MCF 10A (cell line): ENCODE data around the gene MMADHC. TPM values are rescaled to one million over a fixed set of nuclear protein-coding genes. Genes with fewer than 3 reads are reported as not detected.
A peak's percentile ranks its signal among the peaks of the same experiment; 100 is the strongest.

Source experiments
- BruUV-seq: library from RNA; stranded (reverse); fragments of 400-500 nt; replicated peaks from 2 replicates; lab custom pipeline; 2021; lab: Mats Ljungman, UMichigan
- CTCF ChIA-PET: fragments of 300-600 bp; sonication (Branson Sonifier 250); formaldehyde crosslinking; extraction: SDS; loops from one replicate; lab custom pipeline; 2021; ENCODE audit warnings: antibody characterized with exemption, inconsistent platforms; lab: Yijun Ruan, JAX
- POLR2A ChIA-PET: fragments of 300-600, 350-650 bp; sonication (Branson Sonifier 250); formaldehyde crosslinking; extraction: SDS; loops from one replicate; lab custom pipeline; 2020; ENCODE audit warnings: antibody characterized with exemption, inconsistent platforms; lab: Yijun Ruan, JAX
- DNase-seq: peaks from one replicate; pipeline ENCODE4 v3.0.0-alpha.2; 2018; ENCODE audit not compliant: unreplicated experiment
- H3K27ac Mint-ChIP-seq: one replicate; pipeline ENCODE4 v1.8.0; 2022; ENCODE audit warnings: mild to moderate bottlenecking, low read depth, mixed read lengths; ENCODE audit not compliant: unreplicated experiment
- H3K27me3 Mint-ChIP-seq: one replicate; pipeline ENCODE4 v1.8.0; 2022; ENCODE audit warnings: mixed read lengths; ENCODE audit not compliant: insufficient read depth, unreplicated experiment
- H3K36me3 Mint-ChIP-seq: one replicate; pipeline ENCODE4 v1.8.0; 2022; ENCODE audit warnings: mild to moderate bottlenecking, moderate library complexity, mixed read lengths; ENCODE audit not compliant: insufficient read depth, unreplicated experiment
- H3K4me1 Mint-ChIP-seq: one replicate; pipeline ENCODE4 v1.8.0; 2022; ENCODE audit warnings: mixed read lengths; ENCODE audit not compliant: insufficient read depth, unreplicated experiment
- H3K4me3 Mint-ChIP-seq: one replicate; pipeline ENCODE4 v1.8.0; 2022; ENCODE audit warnings: mild to moderate bottlenecking, moderate library complexity, mixed read lengths; ENCODE audit not compliant: unreplicated experiment
- H3K9me3 Mint-ChIP-seq: one replicate; pipeline ENCODE4 v1.8.0; 2022; ENCODE audit warnings: mixed read lengths; ENCODE audit not compliant: unreplicated experiment
- CTCF ChIP-seq: fragments of 200-600 bp; IDR thresholded peaks from one replicate; pipeline ENCODE4 v1.8.0; 2022; ENCODE audit warnings: antibody characterized with exemption, mild to moderate bottlenecking; ENCODE audit not compliant: unreplicated experiment
- intact Hi-C: fragments of 100-400 bp; cut with micrococcal nuclease; formaldehyde crosslinking; loops from 2 replicates; pipeline ENCODE4 v1.14.1; 2022
- total RNA-seq: library from RNA; stranded (reverse); gene quantifications from 2 replicates; pipeline ENCODE4 v1.2.3, GENCODE V29; 2022

Gene MMADHC
- total RNA-seq, 1 experiment from 2014 or later: 156 TPM

DNA sequence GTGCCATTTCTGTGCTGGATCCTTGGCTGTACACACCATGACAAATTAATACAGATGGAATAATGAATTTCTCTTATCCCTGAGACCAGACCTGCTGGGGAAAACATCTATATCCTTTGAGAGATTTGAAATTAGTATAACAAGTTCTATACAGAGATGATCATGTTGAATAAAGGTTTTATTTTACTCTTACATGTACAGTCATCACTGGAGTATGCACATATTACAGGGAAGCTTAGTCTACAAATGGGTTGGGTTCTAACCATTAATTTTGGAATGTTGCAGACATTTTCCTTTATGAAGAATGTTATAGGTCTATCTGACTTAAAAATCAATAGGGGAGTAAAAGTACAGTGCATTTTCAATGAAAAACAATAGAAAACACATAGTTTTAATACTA, 29.9 kb upstream of the MMADHC start:
- intact Hi-C loops: no loop called here
- Mint-ChIP-seq H3K36me3 (no peaks in the 10 kb centered on the region), H3K4me1 (peaks cover 11% of the 10 kb centered on the region), H3K9me3 (no peaks in the 10 kb centered on the region), H3K27me3 (no peaks in the 10 kb centered on the region), H3K4me3 (no peak overlapping the region), H3K27ac (no peak overlapping the region)
- POLR2A ChIA-PET: interaction anchor here (0.6 kb wide), 1 partner anchor 1278 kb away, joined by 3 read pairs; no protein-coding TSS in a partner anchor
- BruUV-seq: no TSS peak
- DNase-seq: no peak
- no peak for TF ChIP-seq CTCF
- CTCF ChIA-PET: no interaction called here

GRCh38 chr2:149616681-149617456, 29.3 kb upstream of the MMADHC start:
- no peak overlapping the region for H3K4me3 Mint-ChIP-seq
- intact Hi-C loops: no loop called here
- TF ChIP-seq CTCF: no peak
- no peaks in the 10 kb centered on the region for H3K9me3 Mint-ChIP-seq
- no peaks in the 10 kb centered on the region for H3K27me3 Mint-ChIP-seq
- no TSS peak for BruUV-seq
- ChIA-PET POLR2A (interaction anchor here (0.5 kb wide), 1 partner anchor 18 kb away, joined by 3 read pairs; no protein-coding TSS in a partner anchor), CTCF (no interaction called here)
- DNase-seq: no peak
- no peak overlapping the region for H3K27ac Mint-ChIP-seq
- H3K4me1 Mint-ChIP-seq: peaks cover 17% of the 10 kb centered on the region
- no peaks in the 10 kb centered on the region for H3K36me3 Mint-ChIP-seq

DNA sequence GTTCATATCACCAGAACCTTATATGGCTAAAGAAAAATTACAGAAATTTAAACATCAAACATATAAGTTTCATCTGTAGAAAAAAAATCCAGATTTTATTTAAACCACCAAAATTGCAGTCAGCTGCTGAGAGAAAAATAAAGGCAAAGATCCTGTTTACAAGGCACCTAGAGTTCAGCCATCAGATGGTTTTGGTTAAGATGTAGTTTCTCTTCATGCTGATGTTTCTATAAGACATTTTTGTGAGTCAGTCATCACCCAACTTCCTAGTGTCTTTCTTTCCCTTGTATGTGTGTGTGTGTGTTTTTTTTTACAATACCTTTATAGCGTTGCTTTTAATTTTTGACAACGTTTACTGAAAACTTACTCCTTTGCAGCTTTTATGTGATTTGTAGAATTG, 26.1 kb upstream of the MMADHC start:
- H3K4me1 Mint-ChIP-seq: peaks cover 30% of the 10 kb centered on the region
- H3K27me3 Mint-ChIP-seq: no peaks in the 10 kb centered on the region
- no TSS peak for BruUV-seq
- ChIA-PET POLR2A (no interaction called here), CTCF (interaction anchor here (1.4 to 2.1 kb wide), 2 partner anchors 15 to 101 kb away, joined by 5 read pairs; no protein-coding TSS in a partner anchor)
- intact Hi-C loops: no loop called here
- no peak for TF ChIP-seq CTCF
- H3K27ac Mint-ChIP-seq: no peak overlapping the region
- DNase-seq: no peak
- H3K36me3 Mint-ChIP-seq: no peaks in the 10 kb centered on the region
- H3K4me3 Mint-ChIP-seq: no peak overlapping the region
- H3K9me3 Mint-ChIP-seq: no peaks in the 10 kb centered on the region

DNA sequence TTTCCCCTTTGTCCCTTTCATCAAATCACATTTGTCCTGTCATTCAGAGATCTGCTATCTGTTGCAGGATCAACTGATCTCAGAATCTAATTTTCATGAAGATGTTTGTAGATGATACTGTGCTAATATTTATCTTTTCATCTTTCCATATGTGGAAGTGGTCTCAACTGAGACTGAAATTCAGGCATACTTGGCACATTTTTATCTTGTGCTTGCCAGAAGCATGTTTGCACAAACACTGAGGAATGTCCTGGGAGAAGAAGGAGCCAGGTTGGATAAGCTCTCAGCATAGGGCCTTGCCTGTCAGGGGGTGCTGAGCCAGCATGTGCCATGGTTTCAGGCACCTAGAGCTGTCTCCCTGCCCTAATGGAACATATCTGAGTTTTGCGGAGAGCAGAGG, 24.5 kb upstream of the MMADHC start:
- Mint-ChIP-seq H3K4me1 (peaks cover 20% of the 10 kb centered on the region), H3K27me3 (no peaks in the 10 kb centered on the region), H3K9me3 (peaks cover 8% of the 10 kb centered on the region), H3K4me3 (no peak overlapping the region), H3K36me3 (no peaks in the 10 kb centered on the region), H3K27ac (peak overlapping the region; percentile 52)
- no TSS peak for BruUV-seq
- ChIA-PET POLR2A (interaction anchor here (0.6 kb wide), 1 partner anchor 373 kb away, joined by 3 read pairs; no protein-coding TSS in a partner anchor), CTCF (interaction anchor here (0.5 to 2.1 kb wide), 5 partner anchors 14 to 1456 kb away, joined by 3 to 5 read pairs (median 3); no protein-coding TSS in a partner anchor)
- no peak for TF ChIP-seq CTCF
- DNase-seq: no peak
- intact Hi-C loops: no loop called here
